Lung (tissue), 12 donors: ENCODE results near the gene KCNH6. TPM values are rescaled to one million over a fixed set of nuclear protein-coding genes. Genes with fewer than 3 reads are reported as not detected.

ENCODE experiments used
- ATAC-seq: fragments of 200-7000 bp; cut with Tn5 transposase; one replicate; pipeline ENCODE4 v1.9.1; 2020; ENCODE audit warnings: moderate number of reproducible peaks; ENCODE audit not compliant: insufficient read depth, low FRiP score
- DNase-seq, 3 donors: peaks; one replicate each; pipeline ENCODE4 v3.0.0-alpha.2; 2013 to 2017
- H3K27ac ChIP-seq, 2 donors: one replicate each; pipeline ENCODE4 v1.5.1; 2013; ENCODE audit warnings: mild to moderate bottlenecking in 2 of 2, moderate library complexity in 2 of 2, control low read depth in 1 of 2, inconsistent platforms in 1 of 2, low read depth in 1 of 2, low read length in 1 of 2
- H3K27me3 ChIP-seq, 3 donors: one replicate each; pipeline ENCODE4 v1.5.1; 2013; ENCODE audit warnings: low read length in 2 of 3; ENCODE audit not compliant: control insufficient read depth in 3 of 3, insufficient read depth in 3 of 3
- H3K36me3 ChIP-seq, 4 donors: one replicate each; pipeline ENCODE4 v1.5.1; 2013; ENCODE audit warnings: low read length in 4 of 4, mild to moderate bottlenecking in 1 of 4, moderate library complexity in 1 of 4; ENCODE audit not compliant: control insufficient read depth in 4 of 4, insufficient read depth in 4 of 4
- H3K4me1 ChIP-seq, 5 donors: one replicate each; pipeline ENCODE4 v1.5.1; 2013; ENCODE audit warnings: low read length in 5 of 5, mild to moderate bottlenecking in 2 of 5, moderate library complexity in 1 of 5; ENCODE audit not compliant: control insufficient read depth in 5 of 5, insufficient read depth in 5 of 5
- H3K4me3 ChIP-seq: one replicate; pipeline ENCODE4 v1.5.1; 2013; ENCODE audit warnings: mild to moderate bottlenecking, control low read depth, moderate library complexity
- H3K9ac ChIP-seq, 2 donors: one replicate each; pipeline ENCODE4 v1.5.1; 2013; ENCODE audit warnings: low read length in 2 of 2, control low read depth in 1 of 2; ENCODE audit not compliant: insufficient read depth in 1 of 2
- H3K9me3 ChIP-seq, 4 donors: one replicate each; pipeline ENCODE4 v1.5.1; 2013; ENCODE audit warnings: low read length in 3 of 4, mild to moderate bottlenecking in 1 of 4, moderate library complexity in 1 of 4; ENCODE audit not compliant: control insufficient read depth in 4 of 4, insufficient read depth in 3 of 4
- CTCF ChIP-seq: IDR thresholded peaks from 2 replicates; pipeline ENCODE4 v1.5.1; 2012; ENCODE audit warnings: mild to moderate bottlenecking; ENCODE audit errors: control extremely low read depth, extremely low read depth
- WGBS, 2 donors: extraction: QIAGEN DNeasy Blood & Tissue Kit; methylation state at CpG; one replicate each; pipeline ENCODE4 v1.1.7; 2013; 5-methylcytosine and 5-hydroxymethylcytosine counted together
- polyA plus RNA-seq, 2 donors: library from polyadenylated mRNA; stranded (reverse); fragments of 200-250 nt; gene quantifications; one replicate each; pipeline ENCODE4 v1.2.1, GENCODE V29; 2013
- total RNA-seq, 2 donors: library from RNA; depleted of rRNA in 1 of 2; stranded (reverse); fragments of >200 nt in 1 of 2; gene quantifications; one replicate each; pipeline ENCODE4 v1.2.1, GENCODE V29; 2014 to 2021
- donor health status: control.
- donor health status: control.
- donor health status: Bipolar disorder and iron deficiency.
- donor health status: healthy.
- donor health status: DM: yes; HTN: yes; CAD: no.

Gene KCNH6
- total and polyA plus RNA-seq, 4 donors: 0.05 to 1.6 (median 0.31) TPM

- H3K9me3 ChIP-seq: no peaks in the 10 kb centered on the region
- H3K4me3 ChIP-seq: no peak overlapping the region
- no peaks in the 10 kb centered on the region for H3K27me3 ChIP-seq
- H3K4me1 ChIP-seq: no peaks in the 10 kb centered on the region
- 80 to 81% methylated on average over 6 of the region's 6 CpGs for WGBS, 2 donors
- no peaks in the 10 kb centered on the region for H3K36me3 ChIP-seq
- no peak overlapping the region for H3K9ac ChIP-seq
- DNase-seq (no peak), ATAC-seq (no peak)
- TF ChIP-seq CTCF: no peak
- H3K27ac ChIP-seq: no peak overlapping the region
Measured at GRCh38 chr17:63516910-63517824, 6.0 kb upstream of the KCNH6 start.

- TF ChIP-seq CTCF: no peak
- Histone ChIP-seq H3K9ac (no peak overlapping the region), H3K4me3 (no peak overlapping the region), H3K9me3 (no peaks in the 10 kb centered on the region), H3K27ac (no peak overlapping the region), H3K27me3 (no peaks in the 10 kb centered on the region), H3K4me1 (no peaks in the 10 kb centered on the region), H3K36me3 (no peaks in the 10 kb centered on the region)
- DNase-seq (no peak), ATAC-seq (no peak)
- WGBS, 2 donors: 82% methylated on average over 8 of the region's 8 CpGs
Measured at GRCh38 chr17:63517825-63518534, 5.2 kb upstream of the KCNH6 start.

GRCh38 chr17:63519116-63519881 lies 3.9 kb upstream of the KCNH6 start:
- Histone ChIP-seq H3K27ac (no peak overlapping the region), H3K36me3 (no peaks in the 10 kb centered on the region), H3K9me3 (no peaks in the 10 kb centered on the region), H3K4me1 (peaks cover 0 to 5% (median 0%) of the 10 kb centered on the region in 5 donors), H3K27me3 (peaks cover 0 to 5% (median 2%) of the 10 kb centered on the region in 3 donors), H3K9ac (no peak overlapping the region), H3K4me3 (no peak overlapping the region)
- DNase-seq (no peak), ATAC-seq (no peak)
- TF ChIP-seq CTCF: no peak
- WGBS, 2 donors: 94 to 98% methylated on average over 1 of the region's 1 CpG
